Body of pancreas (tissue), 4 donors: ENCODE measurements around the gene SETD9.

ENCODE experiments used
- POLR2A ChIP-seq, 3 donors: fragments of 450-650 bp; IDR thresholded peaks; one replicate each; pipeline ENCODE4 v1.6.1; 2016; ENCODE audit warnings: antibody characterized with exemption in 3 of 3, mild to moderate bottlenecking in 2 of 3
- TF ChIP-seq, protein P1 (sequence below), 7 experiments: fragments of 450-650 bp in 4 of 7; fragments of 200-600 bp in 3 of 7; sonication (generic) in 3 of 7; IDR thresholded peaks; one replicate each; pipeline ENCODE4 v1.5.1; 2016 to 2019; ENCODE audit warnings: antibody characterized with exemption in 7 of 7

DNA sequence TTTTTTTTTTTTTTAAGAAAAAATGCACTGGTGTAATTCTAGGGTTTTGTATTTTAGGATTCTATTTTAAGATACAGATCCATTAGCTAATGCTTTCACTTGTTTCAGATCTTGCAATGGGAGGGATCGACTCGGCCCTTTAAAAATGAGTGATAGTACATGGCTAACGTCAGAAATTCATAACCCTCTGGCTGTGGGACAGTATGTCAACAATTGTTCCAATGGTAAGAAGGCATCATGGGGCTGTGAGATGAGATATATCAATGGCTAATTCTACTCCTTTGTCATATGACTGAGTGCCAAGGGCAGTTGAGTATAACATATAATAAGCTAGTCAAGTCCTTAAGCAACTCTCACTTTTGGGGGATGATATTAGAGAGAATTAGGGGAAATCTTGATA, 4.4 kb downstream of the SETD9 start:
- no peak for TF ChIP-seq POLR2A (IDR thresholded peaks at IDR 0.05)
- TF ChIP-seq, protein P1, sequence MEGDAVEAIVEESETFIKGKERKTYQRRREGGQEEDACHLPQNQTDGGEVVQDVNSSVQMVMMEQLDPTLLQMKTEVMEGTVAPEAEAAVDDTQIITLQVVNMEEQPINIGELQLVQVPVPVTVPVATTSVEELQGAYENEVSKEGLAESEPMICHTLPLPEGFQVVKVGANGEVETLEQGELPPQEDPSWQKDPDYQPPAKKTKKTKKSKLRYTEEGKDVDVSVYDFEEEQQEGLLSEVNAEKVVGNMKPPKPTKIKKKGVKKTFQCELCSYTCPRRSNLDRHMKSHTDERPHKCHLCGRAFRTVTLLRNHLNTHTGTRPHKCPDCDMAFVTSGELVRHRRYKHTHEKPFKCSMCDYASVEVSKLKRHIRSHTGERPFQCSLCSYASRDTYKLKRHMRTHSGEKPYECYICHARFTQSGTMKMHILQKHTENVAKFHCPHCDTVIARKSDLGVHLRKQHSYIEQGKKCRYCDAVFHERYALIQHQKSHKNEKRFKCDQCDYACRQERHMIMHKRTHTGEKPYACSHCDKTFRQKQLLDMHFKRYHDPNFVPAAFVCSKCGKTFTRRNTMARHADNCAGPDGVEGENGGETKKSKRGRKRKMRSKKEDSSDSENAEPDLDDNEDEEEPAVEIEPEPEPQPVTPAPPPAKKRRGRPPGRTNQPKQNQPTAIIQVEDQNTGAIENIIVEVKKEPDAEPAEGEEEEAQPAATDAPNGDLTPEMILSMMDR (IDR thresholded peaks at IDR 0.05): no peak
